ENCODE data around the gene ODF2L. TPM values are rescaled to one million over a fixed set of nuclear protein-coding genes. Genes with fewer than 3 reads are reported as not detected.

Gene ODF2L
- total and polyA plus RNA-seq, 4 donors, result 16.5 to 127 (median 71.4) TPM

DNA sequence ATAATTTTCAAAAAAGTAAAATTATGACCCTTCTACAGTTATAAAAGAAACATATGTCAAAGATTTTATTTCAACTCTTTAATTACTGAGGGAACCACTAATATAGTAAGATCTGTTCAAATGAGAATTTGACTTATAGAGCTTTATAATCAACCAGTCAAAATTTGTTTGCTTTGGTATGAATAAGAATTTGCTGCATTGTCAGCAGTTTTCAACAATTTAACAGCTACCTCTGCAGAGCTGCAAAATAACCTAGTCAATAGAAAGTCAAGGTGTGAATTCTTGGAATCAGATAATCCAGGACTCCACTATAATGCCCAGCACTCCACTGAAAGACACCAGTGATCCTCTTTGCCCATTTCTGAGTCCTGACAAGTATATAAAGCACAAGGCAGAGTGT, 78.2 kb downstream of the ODF2L start:
- Histone ChIP-seq H3K36me3 (ENCODE audit: control insufficient read depth in 4 of 4, insufficient read depth in 4 of 4, low read length in 4 of 4) (no peaks in the 10 kb centered on the region), H3K27ac (ENCODE audit: low read depth in 1 of 2, low read length in 1 of 2) (no peak overlapping the region), H3K9ac (ENCODE audit: insufficient read depth in 1 of 2, low read length in 2 of 2) (no peak overlapping the region), H3K4me3 (no peak overlapping the region), H3K4me1 (ENCODE audit: control insufficient read depth in 5 of 5, insufficient read depth in 5 of 5, low read length in 5 of 5) (peaks cover 0 to 3% (median 0%) of the 10 kb centered on the region in 5 donors), H3K27me3 (ENCODE audit: control insufficient read depth in 3 of 3, insufficient read depth in 3 of 3, low read length in 2 of 3) (no peaks in the 10 kb centered on the region), H3K9me3 (ENCODE audit: control insufficient read depth in 4 of 4, insufficient read depth in 3 of 4, low read length in 3 of 4) (peaks cover 0 to 3% (median 0%) of the 10 kb centered on the region in 4 donors)
- TF ChIP-seq, protein P1, sequence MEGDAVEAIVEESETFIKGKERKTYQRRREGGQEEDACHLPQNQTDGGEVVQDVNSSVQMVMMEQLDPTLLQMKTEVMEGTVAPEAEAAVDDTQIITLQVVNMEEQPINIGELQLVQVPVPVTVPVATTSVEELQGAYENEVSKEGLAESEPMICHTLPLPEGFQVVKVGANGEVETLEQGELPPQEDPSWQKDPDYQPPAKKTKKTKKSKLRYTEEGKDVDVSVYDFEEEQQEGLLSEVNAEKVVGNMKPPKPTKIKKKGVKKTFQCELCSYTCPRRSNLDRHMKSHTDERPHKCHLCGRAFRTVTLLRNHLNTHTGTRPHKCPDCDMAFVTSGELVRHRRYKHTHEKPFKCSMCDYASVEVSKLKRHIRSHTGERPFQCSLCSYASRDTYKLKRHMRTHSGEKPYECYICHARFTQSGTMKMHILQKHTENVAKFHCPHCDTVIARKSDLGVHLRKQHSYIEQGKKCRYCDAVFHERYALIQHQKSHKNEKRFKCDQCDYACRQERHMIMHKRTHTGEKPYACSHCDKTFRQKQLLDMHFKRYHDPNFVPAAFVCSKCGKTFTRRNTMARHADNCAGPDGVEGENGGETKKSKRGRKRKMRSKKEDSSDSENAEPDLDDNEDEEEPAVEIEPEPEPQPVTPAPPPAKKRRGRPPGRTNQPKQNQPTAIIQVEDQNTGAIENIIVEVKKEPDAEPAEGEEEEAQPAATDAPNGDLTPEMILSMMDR (IDR thresholded peaks at IDR 0.05; ENCODE audit: control extremely low read depth, extremely low read depth), result no peak
- DNase-seq (no peak), ATAC-seq (ENCODE audit: insufficient read depth, low FRiP score) (no peak)

DNA sequence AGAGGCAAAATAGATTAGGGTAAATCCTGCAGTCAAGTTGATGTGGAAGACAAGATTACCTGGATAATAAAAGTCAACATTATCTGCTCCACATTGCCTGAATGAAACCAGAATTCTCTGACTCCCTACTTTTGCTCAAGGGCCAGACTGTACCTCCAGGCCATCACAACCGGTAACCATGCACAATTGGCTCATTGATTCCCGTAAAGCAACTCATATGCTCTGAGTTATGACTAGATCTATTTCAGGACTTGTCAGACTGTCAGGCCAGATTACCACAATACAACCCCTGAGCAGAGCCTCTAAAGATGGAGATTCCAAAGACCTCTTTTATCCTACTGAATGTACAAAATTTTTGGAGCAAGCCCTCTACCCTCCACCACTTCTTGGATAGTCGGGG, 90.4 kb downstream of the ODF2L start:
- TF ChIP-seq, protein P1 (IDR thresholded peaks at IDR 0.05; ENCODE audit: control extremely low read depth, extremely low read depth), result no peak
- no peak overlapping the region for H3K9ac ChIP-seq (ENCODE audit: insufficient read depth in 1 of 2, low read length in 2 of 2)
- peaks cover 0 to 19% (median 0%) of the 10 kb centered on the region in 5 donors for H3K4me1 ChIP-seq (ENCODE audit: control insufficient read depth in 5 of 5, insufficient read depth in 5 of 5, low read length in 5 of 5)
- WGBS, 2 donors, result 91 to 95% methylated on average over 3 of the region's 3 CpGs
- no peaks in the 10 kb centered on the region for H3K36me3 ChIP-seq (ENCODE audit: control insufficient read depth in 4 of 4, insufficient read depth in 4 of 4, low read length in 4 of 4)
- H3K27me3 ChIP-seq (ENCODE audit: control insufficient read depth in 3 of 3, insufficient read depth in 3 of 3, low read length in 2 of 3), result no peaks in the 10 kb centered on the region
- DNase-seq, result no peak
- no peak for ATAC-seq (ENCODE audit: insufficient read depth, low FRiP score)
- peaks cover 0 to 4% (median 0%) of the 10 kb centered on the region in 4 donors for H3K9me3 ChIP-seq (ENCODE audit: control insufficient read depth in 4 of 4, insufficient read depth in 3 of 4, low read length in 3 of 4)
- H3K4me3 ChIP-seq, result no peak overlapping the region
- no peak overlapping the region for H3K27ac ChIP-seq (ENCODE audit: low read depth in 1 of 2, low read length in 1 of 2)

DNA sequence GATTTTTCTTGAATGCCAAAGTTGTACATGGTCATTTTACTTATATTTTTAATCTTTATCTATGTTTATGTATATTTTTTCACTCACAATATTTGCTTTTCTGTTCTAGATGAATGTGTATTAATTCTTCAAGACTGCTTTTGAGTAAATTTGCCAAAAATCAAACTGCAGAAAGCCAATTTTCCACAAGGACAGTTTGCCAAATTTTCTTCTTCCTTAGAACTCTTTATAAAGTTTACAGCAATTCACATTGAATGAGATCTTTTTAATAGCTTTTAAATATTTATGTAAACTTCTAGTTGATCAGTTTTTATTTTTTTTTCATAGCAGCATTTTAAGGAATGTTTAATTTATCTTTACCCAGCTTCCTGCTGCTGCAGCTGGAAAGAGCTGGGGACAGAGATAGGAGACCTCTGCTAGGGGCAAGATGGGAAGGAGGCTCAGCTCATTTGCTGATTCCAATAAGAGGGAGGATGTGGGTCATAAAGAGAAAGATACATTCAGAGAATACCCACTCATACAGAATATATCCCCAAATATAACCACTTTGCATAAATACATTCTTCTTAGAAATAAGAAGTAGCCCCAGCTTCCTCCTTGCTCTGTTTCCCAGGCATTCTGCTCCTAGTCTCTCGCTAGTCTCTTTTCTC, 93.0 kb downstream of the ODF2L start:
- ATAC-seq (ENCODE audit: insufficient read depth, low FRiP score) (no peak), DNase-seq (peak; percentile 44 to 88 (median 86))
- H3K9ac ChIP-seq (ENCODE audit: insufficient read depth in 1 of 2, low read length in 2 of 2), result no peak overlapping the region
- TF ChIP-seq, protein P1 (IDR thresholded peaks at IDR 0.05; ENCODE audit: control extremely low read depth, extremely low read depth), result no peak
- H3K9me3 ChIP-seq (ENCODE audit: control insufficient read depth in 4 of 4, insufficient read depth in 3 of 4, low read length in 3 of 4), result peaks cover 0 to 4% (median 0%) of the 10 kb centered on the region in 4 donors
- H3K4me1 ChIP-seq (ENCODE audit: control insufficient read depth in 5 of 5, insufficient read depth in 5 of 5, low read length in 5 of 5), result peaks cover 0 to 19% (median 0%) of the 10 kb centered on the region in 5 donors
- WGBS, 2 donors, result 68 to 77% methylated on average over 1 of the region's 1 CpG
- no peaks in the 10 kb centered on the region for H3K27me3 ChIP-seq (ENCODE audit: control insufficient read depth in 3 of 3, insufficient read depth in 3 of 3, low read length in 2 of 3)
- no peak overlapping the region for H3K27ac ChIP-seq (ENCODE audit: low read depth in 1 of 2, low read length in 1 of 2)
- no peak overlapping the region for H3K4me3 ChIP-seq
- no peaks in the 10 kb centered on the region for H3K36me3 ChIP-seq (ENCODE audit: control insufficient read depth in 4 of 4, insufficient read depth in 4 of 4, low read length in 4 of 4)

Small RNA genes within 50 kb of the gene (small RNA-seq; reads per million reads assigned to genes)
- not detected for gene MIR7856 (ENCODE audit: low replicate concordance)

Other genes with a start within 250 kb of the ODF2L start
- gene COL24A1, start 239.6 kb downstream of the ODF2L start, total RNA-seq, result 10 to 100 TPM in 1 of 2 donors, under 1 TPM in 1; 0.92 to 16.7 TPM
- gene COL24A1, start 239.6 kb downstream of the ODF2L start, polyA plus RNA-seq, result under 1 TPM; 0.33 to 0.41 TPM
- 1 to 10 TPM in 1 of 2 donors, under 1 TPM in 1; 0.17 to 1.8 TPM for gene CLCA2, start 27.8 kb upstream of the ODF2L start, total RNA-seq
- under 1 TPM; 0.67 to 0.97 TPM for gene CLCA2, start 27.8 kb upstream of the ODF2L start, polyA plus RNA-seq
- under 1 TPM in 1 of 2 donors, not detected in 1; 0.15 TPM for gene CLCA1, start 72.6 kb upstream of the ODF2L start, total RNA-seq
- under 1 TPM in 1 of 2 donors, not detected in 1; 0.12 TPM for gene CLCA1, start 72.6 kb upstream of the ODF2L start, polyA plus RNA-seq
- gene CLCA4, start 150.8 kb upstream of the ODF2L start, total RNA-seq, result under 1 TPM; 0.09 to 0.11 TPM
- under 1 TPM; 0.16 to 0.20 TPM for gene CLCA4, start 150.8 kb upstream of the ODF2L start, polyA plus RNA-seq

Data from lung (tissue), 13 donors.